OCI-LY7 (cell line): ENCODE results near the gene RTL1. TPM values are rescaled to one million over a fixed set of nuclear protein-coding genes. Genes with fewer than 3 reads are reported as not detected.

ENCODE experiments used
- BruUV-seq: library from RNA; stranded (reverse); fragments of 400-500 nt; replicated peaks from 2 replicates; lab custom pipeline; 2021; lab: Mats Ljungman, UMichigan
- CTCF ChIA-PET: fragments of 300-600 bp; sonication (Branson Sonifier 250); formaldehyde crosslinking; loops from one replicate; lab custom pipeline; 2022; ENCODE audit warnings: antibody characterized with exemption; ENCODE audit not compliant: unreplicated experiment; lab: Charles Lee
- POLR2A ChIA-PET: fragments of 300-600 bp; sonication (Branson Sonifier 250); formaldehyde crosslinking; loops from one replicate; lab custom pipeline; 2022; ENCODE audit warnings: antibody characterized with exemption; lab: Charles Lee
- DNase-seq: peaks from one replicate; pipeline ENCODE4 v3.0.0-alpha.2; 2015; ENCODE audit warnings: low spot score
- H2AFZ ChIP-seq: fragments of 200-600 bp; sonication (generic), shearing (Covaris generic); 2 replicates; pipeline ENCODE4 v1.6.1; 2014; ENCODE audit warnings: mild to moderate bottlenecking, antibody characterized with exemption, low read length, moderate library complexity
- H3K27ac ChIP-seq: fragments of 200-600 bp; sonication (generic); 2 replicates; pipeline ENCODE4 v1.5.1; 2014; ENCODE audit warnings: mixed run types, low read depth, mild to moderate bottlenecking, moderate library complexity, low read length, inconsistent platforms; ENCODE audit not compliant: poor library complexity, severe bottlenecking
- H3K36me3 ChIP-seq: fragments of 200-600 bp; sonication (generic); 2 replicates; pipeline ENCODE4 v1.6.1; 2014; ENCODE audit warnings: mild to moderate bottlenecking, antibody characterized with exemption, low read length, moderate library complexity, mixed read lengths; ENCODE audit not compliant: insufficient read depth
- H3K4me1 ChIP-seq: fragments of 200-600 bp; sonication (generic); 2 replicates; pipeline ENCODE4 v1.5.1; 2014; ENCODE audit warnings: mild to moderate bottlenecking, low read length; ENCODE audit not compliant: insufficient read depth, poor library complexity, severe bottlenecking
- H3K4me2 ChIP-seq: fragments of 200-600 bp; sonication (generic); 2 replicates; pipeline ENCODE4 v1.6.1; 2014; ENCODE audit warnings: mild to moderate bottlenecking, low read length
- H3K4me3 ChIP-seq: fragments of 200-600 bp; sonication (generic); 2 replicates; pipeline ENCODE4 v1.5.1; 2014; ENCODE audit warnings: mild to moderate bottlenecking, low read depth, low read length; ENCODE audit not compliant: poor library complexity, severe bottlenecking
- H3K79me2 ChIP-seq: fragments of 200-600 bp; sonication (generic); 2 replicates; pipeline ENCODE4 v1.6.1; 2016; ENCODE audit warnings: low read depth, mild to moderate bottlenecking, low read length, moderate library complexity, mixed read lengths; ENCODE audit not compliant: insufficient read depth
- H3K9me2 ChIP-seq: fragments of 200-600 bp; sonication (generic); 2 replicates; pipeline ENCODE4 v1.6.1; 2016; ENCODE audit warnings: mild to moderate bottlenecking, low read length, mixed read lengths; ENCODE audit not compliant: insufficient read depth
- H3K9me3 ChIP-seq: fragments of 200-600 bp; sonication (generic); 2 replicates; pipeline ENCODE4 v1.6.1; 2014; ENCODE audit warnings: mild to moderate bottlenecking, mixed run types, low read length, mixed read lengths
- H4K20me1 ChIP-seq: fragments of 200-600 bp; sonication (generic); 2 replicates; pipeline ENCODE4 v1.6.1; 2014; ENCODE audit warnings: mild to moderate bottlenecking, antibody characterized with exemption, low read length, moderate library complexity, mixed read lengths; ENCODE audit not compliant: insufficient read depth
- EZH2phosphoT487 ChIP-seq: fragments of 200-600 bp; sonication (generic); IDR thresholded peaks from 2 replicates; pipeline ENCODE4 v1.6.1; 2018; ENCODE audit warnings: low read depth, borderline replicate concordance, mild to moderate bottlenecking, mixed run types, antibody characterized with exemption, low read length, moderate library complexity, mixed read lengths
- intact Hi-C: fragments of 100-400 bp; cut with micrococcal nuclease; formaldehyde crosslinking; loops from one replicate; pipeline ENCODE4 v1.10.0; 2022; ENCODE audit not compliant: unreplicated experiment
- total RNA-seq, 2 experiments: library from RNA; depleted of rRNA in 1 of 2; stranded (reverse); fragments of >200 nt in 1 of 2; shearing (Covaris generic) in 1 of 2; gene quantifications; 2 replicates each; pipeline ENCODE4 v1.2.3, GENCODE V29; 2014 to 2022
- TF ChIP-seq, protein P1 (sequence below): fragments of 200-600 bp; sonication (generic); conservative IDR thresholded peaks from 2 replicates; pipeline ENCODE4 v1.5.1; 2014; ENCODE audit warnings: mild to moderate bottlenecking, antibody characterized with exemption, low read length, moderate library complexity, mixed read lengths

Gene RTL1
- total RNA-seq, 2 experiments from 2014 or later, result not detected

- H3K79me2 ChIP-seq, result no peaks in the 10 kb centered on the region
- intact Hi-C loops, result no loop called here
- BruUV-seq, result no TSS peak
- H3K4me1 ChIP-seq, result no peaks in the 10 kb centered on the region
- no peaks in the 10 kb centered on the region for H3K9me3 ChIP-seq
- H2AFZ ChIP-seq, result no peak overlapping the region
- H3K4me3 ChIP-seq, result no peak overlapping the region
- TF ChIP-seq EZH2phosphoT487, result no peak
- TF ChIP-seq, protein P1, sequence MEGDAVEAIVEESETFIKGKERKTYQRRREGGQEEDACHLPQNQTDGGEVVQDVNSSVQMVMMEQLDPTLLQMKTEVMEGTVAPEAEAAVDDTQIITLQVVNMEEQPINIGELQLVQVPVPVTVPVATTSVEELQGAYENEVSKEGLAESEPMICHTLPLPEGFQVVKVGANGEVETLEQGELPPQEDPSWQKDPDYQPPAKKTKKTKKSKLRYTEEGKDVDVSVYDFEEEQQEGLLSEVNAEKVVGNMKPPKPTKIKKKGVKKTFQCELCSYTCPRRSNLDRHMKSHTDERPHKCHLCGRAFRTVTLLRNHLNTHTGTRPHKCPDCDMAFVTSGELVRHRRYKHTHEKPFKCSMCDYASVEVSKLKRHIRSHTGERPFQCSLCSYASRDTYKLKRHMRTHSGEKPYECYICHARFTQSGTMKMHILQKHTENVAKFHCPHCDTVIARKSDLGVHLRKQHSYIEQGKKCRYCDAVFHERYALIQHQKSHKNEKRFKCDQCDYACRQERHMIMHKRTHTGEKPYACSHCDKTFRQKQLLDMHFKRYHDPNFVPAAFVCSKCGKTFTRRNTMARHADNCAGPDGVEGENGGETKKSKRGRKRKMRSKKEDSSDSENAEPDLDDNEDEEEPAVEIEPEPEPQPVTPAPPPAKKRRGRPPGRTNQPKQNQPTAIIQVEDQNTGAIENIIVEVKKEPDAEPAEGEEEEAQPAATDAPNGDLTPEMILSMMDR, result no peak
- POLR2A ChIA-PET, result no interaction called here
- no peak overlapping the region for H3K4me2 ChIP-seq
- H3K36me3 ChIP-seq, result no peaks in the 10 kb centered on the region
- H3K9me2 ChIP-seq, result no peaks in the 10 kb centered on the region
- no peaks in the 10 kb centered on the region for H4K20me1 ChIP-seq
- no peak for DNase-seq
- H3K27ac ChIP-seq, result no peak overlapping the region
- CTCF ChIA-PET, result no interaction called here
Observed at GRCh38 chr14:100911665-100912316, 8.3 kb upstream of the RTL1 start.

DNA sequence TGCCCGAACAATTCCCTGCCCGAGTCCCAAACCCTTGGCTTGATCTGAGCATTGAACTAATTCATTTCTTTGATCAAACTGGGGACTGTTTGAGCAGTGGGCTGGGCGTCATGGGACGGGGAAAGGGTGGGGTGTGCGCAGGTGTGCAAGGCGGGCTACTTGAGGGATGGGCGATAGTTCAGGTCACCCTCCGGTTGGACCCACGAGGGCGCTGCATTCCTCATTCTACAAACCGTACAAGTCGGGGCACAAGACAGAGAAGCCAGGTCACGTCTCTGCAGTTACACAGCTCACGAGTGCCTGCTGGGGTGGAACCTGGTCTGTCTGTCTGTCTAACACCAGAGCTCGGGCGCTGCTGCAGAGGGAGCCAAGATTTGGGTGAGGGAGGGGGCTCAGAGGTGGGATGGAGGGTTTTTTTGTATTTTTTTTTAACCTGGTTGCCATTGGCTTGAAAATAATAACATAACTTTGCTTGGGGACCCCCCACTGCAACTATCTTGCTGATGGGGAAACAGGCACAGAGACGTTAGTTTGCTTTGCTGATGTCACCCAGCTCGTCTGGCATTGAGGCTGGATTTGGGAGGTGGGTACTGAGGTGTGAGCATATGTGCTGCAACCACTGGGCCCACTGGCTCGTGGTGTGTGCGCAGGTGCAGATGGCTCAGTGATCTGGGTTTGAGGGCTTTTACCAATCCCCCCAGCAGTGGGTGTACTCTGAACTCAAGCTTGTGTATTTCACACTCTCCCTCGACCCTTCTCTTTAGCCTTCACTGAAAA, 7.6 kb upstream of the RTL1 start:
- H2AFZ ChIP-seq, result no peak overlapping the region
- TF ChIP-seq EZH2phosphoT487, result no peak
- TF ChIP-seq, protein P1, result no peak
- intact Hi-C loops, result no loop called here

GRCh38 chr14:100909439-100909838, 5.9 kb upstream of the RTL1 start:
- intact Hi-C loops, result no loop called here
- Histone ChIP-seq H2AFZ (no peak overlapping the region), H3K4me1 (no peaks in the 10 kb centered on the region), H3K36me3 (no peaks in the 10 kb centered on the region), H3K79me2 (no peaks in the 10 kb centered on the region), H3K4me2 (no peak overlapping the region), H4K20me1 (no peaks in the 10 kb centered on the region), H3K4me3 (no peak overlapping the region), H3K9me3 (no peaks in the 10 kb centered on the region), H3K9me2 (no peaks in the 10 kb centered on the region), H3K27ac (no peak overlapping the region)
- POLR2A ChIA-PET, result no interaction called here
- TF ChIP-seq, protein P1, result no peak
- TF ChIP-seq EZH2phosphoT487, result no peak
- CTCF ChIA-PET, result no interaction called here
- DNase-seq, result no peak
- no TSS peak for BruUV-seq

More for the DNA sequence above, 7.6 kb upstream of the RTL1 start:
- no peak overlapping the region for H3K4me3 ChIP-seq
- no peak overlapping the region for H3K4me2 ChIP-seq
- no peaks in the 10 kb centered on the region for H4K20me1 ChIP-seq
- no peak for DNase-seq
- no TSS peak for BruUV-seq
- H3K79me2 ChIP-seq, result no peaks in the 10 kb centered on the region
- H3K9me3 ChIP-seq, result no peaks in the 10 kb centered on the region
- CTCF ChIA-PET, result no interaction called here
- POLR2A ChIA-PET, result no interaction called here
- H3K36me3 ChIP-seq, result no peaks in the 10 kb centered on the region
- H3K9me2 ChIP-seq, result no peaks in the 10 kb centered on the region
- H3K4me1 ChIP-seq, result no peaks in the 10 kb centered on the region
- H3K27ac ChIP-seq, result no peak overlapping the region
